ENCODE results near the gene MTARC1.

The MTARC1 gene

GRCh38 chr1:220785166-220786056, 1.3 kb upstream of the MTARC1 start:
- no peak for TF ChIP-seq CTCF (IDR thresholded peaks at IDR 0.05)
- Histone ChIP-seq H3K4me3 (ENCODE audit: low read depth, low read length) (no peak overlapping the region), H3K4me2 (ENCODE audit: low read length) (no peak overlapping the region), H2AFZ (no peak overlapping the region), H3K9me3 (ENCODE audit: control insufficient read depth, low read length) (no peaks in the 10 kb centered on the region), H3K27me3 (ENCODE audit: control insufficient read depth, insufficient read depth, low read length) (no peaks in the 10 kb centered on the region), H3K27ac (no peak overlapping the region), H3K79me2 (no peaks in the 10 kb centered on the region), H3K36me3 (ENCODE audit: control insufficient read depth, insufficient read depth, low read length) (no peaks in the 10 kb centered on the region), H3K4me1 (peaks cover 5% of the 10 kb centered on the region), H3K9ac (no peak overlapping the region)

GRCh38 chr1:220786057-220786336, 716 bp upstream of the MTARC1 start:
- H3K4me3 ChIP-seq (ENCODE audit: low read depth, low read length): no peak overlapping the region
- H3K36me3 ChIP-seq (ENCODE audit: control insufficient read depth, insufficient read depth, low read length): no peaks in the 10 kb centered on the region
- no peak overlapping the region for H3K27ac ChIP-seq
- TF ChIP-seq CTCF (IDR thresholded peaks at IDR 0.05): no peak
- H2AFZ ChIP-seq: no peak overlapping the region
- H3K79me2 ChIP-seq: no peaks in the 10 kb centered on the region
- H3K9me3 ChIP-seq (ENCODE audit: control insufficient read depth, low read length): no peaks in the 10 kb centered on the region
- no peak overlapping the region for H3K4me2 ChIP-seq (ENCODE audit: low read length)
- H3K4me1 ChIP-seq: peaks cover 5% of the 10 kb centered on the region
- no peak overlapping the region for H3K9ac ChIP-seq
- no peaks in the 10 kb centered on the region for H3K27me3 ChIP-seq (ENCODE audit: control insufficient read depth, insufficient read depth, low read length)

- Histone ChIP-seq H3K9ac (no peak overlapping the region), H2AFZ (no peak overlapping the region), H3K9me3 (ENCODE audit: control insufficient read depth, low read length) (no peaks in the 10 kb centered on the region), H3K36me3 (ENCODE audit: control insufficient read depth, insufficient read depth, low read length) (no peaks in the 10 kb centered on the region), H3K27me3 (ENCODE audit: control insufficient read depth, insufficient read depth, low read length) (no peaks in the 10 kb centered on the region), H3K79me2 (no peaks in the 10 kb centered on the region), H3K4me1 (peaks cover 14% of the 10 kb centered on the region), H3K27ac (no peak overlapping the region), H3K4me3 (ENCODE audit: low read depth, low read length) (peak overlapping the region; percentile 7), H3K4me2 (ENCODE audit: low read length) (no peak overlapping the region)
- no peak for TF ChIP-seq CTCF (IDR thresholded peaks at IDR 0.05)
Measured at GRCh38 chr1:220787069-220787619, 431 bp downstream of the MTARC1 start.

GRCh38 chr1:220788900-220789299, 2.2 kb downstream of the MTARC1 start:
- TF ChIP-seq CTCF (IDR thresholded peaks at IDR 0.05): no peak
- no peak overlapping the region for H3K4me2 ChIP-seq (ENCODE audit: low read length)
- H3K9ac ChIP-seq: no peak overlapping the region
- peaks cover 11% of the 10 kb centered on the region for H3K4me1 ChIP-seq
- no peaks in the 10 kb centered on the region for H3K36me3 ChIP-seq (ENCODE audit: control insufficient read depth, insufficient read depth, low read length)
- no peaks in the 10 kb centered on the region for H3K9me3 ChIP-seq (ENCODE audit: control insufficient read depth, low read length)
- H3K27ac ChIP-seq: no peak overlapping the region
- no peak overlapping the region for H3K4me3 ChIP-seq (ENCODE audit: low read depth, low read length)
- no peak overlapping the region for H2AFZ ChIP-seq
- H3K79me2 ChIP-seq: no peaks in the 10 kb centered on the region
- H3K27me3 ChIP-seq (ENCODE audit: control insufficient read depth, insufficient read depth, low read length): no peaks in the 10 kb centered on the region
